Mesenchymal stem cell (in vitro differentiated cells and primary cell): Measurements from ENCODE around the gene BDKRB1.

Experiments
- DNase-seq: peaks from one replicate; pipeline ENCODE4 v3.0.0-alpha.2; 2013
- H2AFZ ChIP-seq: one replicate; pipeline ENCODE4 v1.6.1; 2013; ENCODE audit warnings: low read depth, mild to moderate bottlenecking, control low read depth, inconsistent platforms, low read length, moderate library complexity
- H2AK5ac ChIP-seq: 2 replicates; pipeline ENCODE4 v1.6.1; 2013; ENCODE audit warnings: low read length, moderate library complexity, mild to moderate bottlenecking, inconsistent platforms; ENCODE audit not compliant: severe bottlenecking
- H2BK120ac ChIP-seq: one replicate; pipeline ENCODE4 v1.6.1; 2013; ENCODE audit warnings: low read depth, mild to moderate bottlenecking, inconsistent platforms, low read length, moderate library complexity
- H2BK12ac ChIP-seq, 2 experiments: one replicate each; pipeline ENCODE4 v1.6.1; 2013; ENCODE audit warnings: inconsistent platforms in 2 of 2, low read length in 2 of 2, mild to moderate bottlenecking in 2 of 2, moderate library complexity in 2 of 2, control low read depth in 1 of 2
- H2BK15ac ChIP-seq: one replicate; pipeline ENCODE4 v1.6.1; 2013; ENCODE audit warnings: mild to moderate bottlenecking, low read depth, inconsistent platforms; ENCODE audit not compliant: poor library complexity, severe bottlenecking
- H2BK5ac ChIP-seq: 2 replicates; pipeline ENCODE4 v1.6.1; 2013; ENCODE audit warnings: low read depth, mild to moderate bottlenecking, low read length, control low read depth, inconsistent platforms; ENCODE audit not compliant: poor library complexity, severe bottlenecking
- H3K14ac ChIP-seq, 2 experiments: one replicate each; pipeline ENCODE4 v1.6.1; 2013; ENCODE audit warnings: inconsistent platforms in 2 of 2, low read length in 2 of 2, control low read depth in 1 of 2, mild to moderate bottlenecking in 1 of 2, moderate library complexity in 1 of 2
- H3K18ac ChIP-seq, 2 experiments: one replicate each; pipeline ENCODE4 v1.6.1; 2013; ENCODE audit warnings: inconsistent platforms in 2 of 2, low read length in 2 of 2, control low read depth in 1 of 2, low read depth in 1 of 2, mild to moderate bottlenecking in 1 of 2
- H3K23ac ChIP-seq, 2 experiments: one replicate each; pipeline ENCODE4 v1.6.1; 2013; ENCODE audit warnings: inconsistent platforms in 2 of 2, low read length in 2 of 2, mild to moderate bottlenecking in 2 of 2, moderate library complexity in 2 of 2, control low read depth in 1 of 2
- H3K27ac ChIP-seq: 2 replicates; pipeline ENCODE4 v1.5.1; 2013; ENCODE audit warnings: mild to moderate bottlenecking, moderate library complexity, low read length, control low read depth, inconsistent platforms; ENCODE audit not compliant: poor library complexity, severe bottlenecking
- H3K27me3 ChIP-seq, 2 experiments: 2 replicates each; pipeline versions ENCODE4 v1.6.1 to v1.7.0; 2013; ENCODE audit warnings: low read length in 2 of 2, mild to moderate bottlenecking in 2 of 2, moderate library complexity in 2 of 2, control low read depth in 1 of 2, inconsistent platforms in 1 of 2; ENCODE audit not compliant: control insufficient read depth in 1 of 2, insufficient read depth in 1 of 2
- H3K36me3 ChIP-seq, 2 experiments: 2 replicates each; pipeline versions ENCODE4 v1.6.1 to v1.7.0; 2013; ENCODE audit warnings: low read length in 2 of 2, control low read depth in 1 of 2, inconsistent platforms in 1 of 2, low read depth in 1 of 2, mild to moderate bottlenecking in 1 of 2; ENCODE audit not compliant: insufficient read depth in 2 of 2, control insufficient read depth in 1 of 2
- H3K4ac ChIP-seq, 2 experiments: one replicate each; pipeline ENCODE4 v1.6.1; 2013; ENCODE audit warnings: inconsistent platforms in 2 of 2, low read length in 2 of 2, mild to moderate bottlenecking in 2 of 2, moderate library complexity in 2 of 2, control low read depth in 1 of 2, low read depth in 1 of 2
- H3K4me1 ChIP-seq: 2 replicates; pipeline ENCODE4 v1.6.1; 2013; ENCODE audit warnings: low read depth, low read length, control low read depth; ENCODE audit not compliant: control insufficient read depth, insufficient read depth
- H3K4me2 ChIP-seq: 2 replicates; pipeline ENCODE4 v1.6.1; 2013; ENCODE audit warnings: low read length, mild to moderate bottlenecking, inconsistent platforms; ENCODE audit not compliant: poor library complexity, severe bottlenecking
- H3K4me3 ChIP-seq, 2 experiments: 2 replicates each; pipeline versions ENCODE4 v1.5.1 to v1.7.0; 2013; ENCODE audit warnings: low read length in 2 of 2, mild to moderate bottlenecking in 2 of 2, control low read depth in 1 of 2, low read depth in 1 of 2; ENCODE audit not compliant: insufficient read depth in 1 of 2
- H3K79me1 ChIP-seq: replicated peaks from 2 replicates; pipeline ENCODE4 v1.6.1; 2013; ENCODE audit warnings: mild to moderate bottlenecking, control low read depth, low read length, inconsistent platforms; ENCODE audit not compliant: poor library complexity, severe bottlenecking
- H3K9ac ChIP-seq: 2 replicates; pipeline ENCODE4 v1.7.0; 2013; ENCODE audit warnings: mild to moderate bottlenecking, low read length, moderate library complexity
- H3K9me3 ChIP-seq: 2 replicates; pipeline ENCODE4 v1.7.0; 2013; ENCODE audit warnings: mild to moderate bottlenecking, low read length; ENCODE audit not compliant: control insufficient read depth
- H4K8ac ChIP-seq: one replicate; pipeline ENCODE4 v1.6.1; 2013; ENCODE audit warnings: inconsistent platforms, mild to moderate bottlenecking, low read length, moderate library complexity
- H4K91ac ChIP-seq: one replicate; pipeline ENCODE4 v1.6.1; 2013; ENCODE audit warnings: mild to moderate bottlenecking, low read length, inconsistent platforms
- WGBS: methylation state at CpG from one replicate; pipeline ENCODE4 v1.1.7; 2013; ENCODE audit warnings: mixed read lengths; 5-methylcytosine and 5-hydroxymethylcytosine counted together

BDKRB1 gene

GRCh38 chr14:96307434-96307833 lies 51.4 kb downstream of the BDKRB1 start:
- no peak overlapping the region for H2BK12ac ChIP-seq
- no peak overlapping the region for H4K8ac ChIP-seq
- no peak overlapping the region for H2AFZ ChIP-seq
- no peak overlapping the region for H3K4me3 ChIP-seq
- no peak for DNase-seq
- H3K27ac ChIP-seq, result no peak overlapping the region
- H2AK5ac ChIP-seq, result peak overlapping the region; percentile 95
- H3K79me1 ChIP-seq, result peaks cover 4% of the 10 kb centered on the region
- WGBS, result 91% methylated on average over 3 of the region's 4 CpGs
- peaks cover 12% of the 10 kb centered on the region for H3K4me1 ChIP-seq
- no peak overlapping the region for H3K14ac ChIP-seq
- no peaks in the 10 kb centered on the region for H3K9me3 ChIP-seq
- no peak overlapping the region for H2BK5ac ChIP-seq
- H3K18ac ChIP-seq, result no peak overlapping the region
- no peaks in the 10 kb centered on the region for H3K27me3 ChIP-seq
- H3K9ac ChIP-seq, result no peak overlapping the region
- H2BK120ac ChIP-seq, result no peak overlapping the region
- H3K23ac ChIP-seq, result no peak overlapping the region
- no peak overlapping the region for H2BK15ac ChIP-seq
- H3K4me2 ChIP-seq, result no peak overlapping the region
- H3K36me3 ChIP-seq, result peaks cover 8 to 91% of the 10 kb centered on the region in 2 experiments
- H4K91ac ChIP-seq, result no peak overlapping the region
- no peak overlapping the region for H3K4ac ChIP-seq

DNA sequence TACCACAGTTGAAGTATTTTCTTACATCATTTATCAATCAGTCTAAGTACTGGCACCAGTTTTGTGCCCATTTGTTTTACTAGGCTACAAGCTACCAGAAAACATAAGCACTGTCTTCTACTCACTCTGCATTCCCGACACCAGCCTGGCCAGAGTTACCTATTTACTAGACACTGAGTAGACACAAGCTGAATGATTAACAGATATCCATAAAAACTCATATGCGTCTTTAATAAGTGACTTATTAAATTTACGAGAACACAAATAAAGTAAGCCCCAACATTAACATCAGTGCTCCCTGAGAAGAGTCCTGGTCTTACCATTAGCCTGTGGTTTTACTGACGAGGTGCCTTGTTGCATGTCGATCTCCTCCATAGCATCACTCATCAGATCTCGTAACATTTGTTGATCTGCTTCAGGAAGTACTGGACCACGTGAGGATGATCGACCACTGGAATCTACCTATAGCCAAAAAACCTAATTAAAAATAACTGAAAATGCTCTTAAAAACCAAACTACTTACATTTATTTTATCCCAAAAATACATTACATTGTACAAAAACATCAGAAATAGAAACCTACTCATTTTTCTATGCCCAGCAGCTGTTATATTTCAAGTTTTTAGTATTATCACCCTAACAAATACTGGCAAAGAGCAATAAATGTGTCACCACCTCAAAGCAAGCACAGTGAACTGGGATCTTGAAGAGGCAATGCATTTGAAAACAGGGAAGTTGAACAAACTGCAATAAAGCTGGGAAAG lies 53.3 kb downstream of the BDKRB1 start:
- Histone ChIP-seq H3K4me1 (peaks cover 10% of the 10 kb centered on the region), H3K4me2 (peak overlapping the region; percentile 52), H2BK5ac (peak overlapping the region; percentile 95), H2BK120ac (no peak overlapping the region), H3K4ac (no peak overlapping the region), H2BK12ac (no peak overlapping the region), H3K36me3 (peaks cover 8 to 90% of the 10 kb centered on the region in 2 experiments), H2BK15ac (no peak overlapping the region), H4K91ac (no peak overlapping the region), H3K27ac (peak overlapping the region; percentile 97), H2AK5ac (peak overlapping the region; percentile 33), H3K18ac (no peak overlapping the region), H4K8ac (no peak overlapping the region), H3K9me3 (no peaks in the 10 kb centered on the region), H3K23ac (no peak overlapping the region), H3K9ac (no peak overlapping the region), H2AFZ (no peak overlapping the region), H3K79me1 (peaks cover 4% of the 10 kb centered on the region), H3K14ac (no peak overlapping the region), H3K4me3 (no peak overlapping the region), H3K27me3 (no peaks in the 10 kb centered on the region)
- no peak for DNase-seq
- 94% methylated on average over 8 of the region's 8 CpGs for WGBS

GRCh38 chr14:96309896-96310330 lies 53.9 kb downstream of the BDKRB1 start:
- no peak overlapping the region for H4K8ac ChIP-seq

GRCh38 chr14:96310906-96311305 lies 54.9 kb downstream of the BDKRB1 start:
- WGBS, result 93% methylated on average over 6 of the region's 6 CpGs
- H2AFZ ChIP-seq, result no peak overlapping the region

More at GRCh38 chr14:96309896-96310330, 53.9 kb downstream of the BDKRB1 start:
- Histone ChIP-seq H2AFZ (no peak overlapping the region), H3K27ac (peak overlapping the region; percentile 97), H3K27me3 (no peaks in the 10 kb centered on the region), H2BK120ac (no peak overlapping the region), H3K14ac (no peak overlapping the region), H3K18ac (no peak overlapping the region), H3K4me1 (peaks cover 9% of the 10 kb centered on the region), H3K23ac (no peak overlapping the region), H3K36me3 (peaks cover 7 to 89% of the 10 kb centered on the region in 2 experiments), H4K91ac (no peak overlapping the region), H2BK15ac (no peak overlapping the region), H3K79me1 (peaks cover 4% of the 10 kb centered on the region), H3K4me3 (no peak overlapping the region), H2AK5ac (peak overlapping the region; percentile 33), H3K9ac (no peak overlapping the region), H3K4me2 (no peak overlapping the region), H3K9me3 (no peaks in the 10 kb centered on the region), H3K4ac (no peak overlapping the region), H2BK12ac (no peak overlapping the region), H2BK5ac (peak overlapping the region; percentile 71)
- 91% methylated on average over 5 of the region's 5 CpGs for WGBS
- DNase-seq, result no peak

More at GRCh38 chr14:96310906-96311305, 54.9 kb downstream of the BDKRB1 start:
- Histone ChIP-seq H3K27me3 (no peaks in the 10 kb centered on the region), H3K23ac (no peak overlapping the region), H3K36me3 (peaks cover 4 to 89% of the 10 kb centered on the region in 2 experiments), H2AK5ac (peak overlapping the region; percentile 95), H3K9ac (no peak overlapping the region), H2BK5ac (peak overlapping the region; percentile 89), H3K18ac (no peak overlapping the region), H2BK120ac (no peak overlapping the region), H3K9me3 (no peaks in the 10 kb centered on the region), H4K91ac (no peak overlapping the region), H4K8ac (no peak overlapping the region), H3K4me1 (peaks cover 7% of the 10 kb centered on the region), H3K4me2 (no peak overlapping the region), H2BK12ac (no peak overlapping the region), H3K79me1 (peaks cover 4% of the 10 kb centered on the region), H3K4ac (no peak overlapping the region), H2BK15ac (no peak overlapping the region), H3K14ac (no peak overlapping the region), H3K27ac (peak overlapping the region; percentile 95), H3K4me3 (no peak overlapping the region)
- no peak for DNase-seq
